OCI-LY7 (cell line): Measurements from ENCODE around the gene DVL1.

Source experiments
- EZH2phosphoT487 ChIP-seq: fragments of 200-600 bp; sonication (generic); IDR thresholded peaks from 2 replicates; pipeline ENCODE4 v1.6.1; 2018; ENCODE audit warnings: low read depth, borderline replicate concordance, mild to moderate bottlenecking, mixed run types, antibody characterized with exemption, low read length, moderate library complexity, mixed read lengths
- TF ChIP-seq, protein P1 (sequence below): fragments of 200-600 bp; sonication (generic); conservative IDR thresholded peaks from 2 replicates; pipeline ENCODE4 v1.5.1; 2014; ENCODE audit warnings: mild to moderate bottlenecking, antibody characterized with exemption, low read length, moderate library complexity, mixed read lengths

DNA sequence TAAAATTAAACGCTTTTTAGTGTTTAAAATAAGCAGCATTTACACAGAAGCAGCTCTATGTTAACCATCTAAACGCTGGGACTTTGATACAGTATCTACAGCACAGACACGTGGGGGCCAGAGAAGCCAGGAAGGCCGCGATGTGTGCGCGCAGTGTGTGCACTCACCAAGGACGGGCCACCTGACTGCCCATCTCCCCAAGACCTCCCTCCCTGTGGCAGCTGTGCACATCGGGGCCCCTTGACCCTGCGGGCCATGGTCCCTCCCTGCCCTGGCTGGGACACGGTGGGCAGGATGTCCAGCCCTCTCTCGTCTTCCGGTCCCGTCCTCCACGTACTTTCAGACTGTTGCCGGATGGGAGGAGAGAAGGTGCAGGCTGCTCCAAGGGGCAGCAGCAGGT is 13.9 kb downstream of the DVL1 start:
- TF ChIP-seq, protein P1, sequence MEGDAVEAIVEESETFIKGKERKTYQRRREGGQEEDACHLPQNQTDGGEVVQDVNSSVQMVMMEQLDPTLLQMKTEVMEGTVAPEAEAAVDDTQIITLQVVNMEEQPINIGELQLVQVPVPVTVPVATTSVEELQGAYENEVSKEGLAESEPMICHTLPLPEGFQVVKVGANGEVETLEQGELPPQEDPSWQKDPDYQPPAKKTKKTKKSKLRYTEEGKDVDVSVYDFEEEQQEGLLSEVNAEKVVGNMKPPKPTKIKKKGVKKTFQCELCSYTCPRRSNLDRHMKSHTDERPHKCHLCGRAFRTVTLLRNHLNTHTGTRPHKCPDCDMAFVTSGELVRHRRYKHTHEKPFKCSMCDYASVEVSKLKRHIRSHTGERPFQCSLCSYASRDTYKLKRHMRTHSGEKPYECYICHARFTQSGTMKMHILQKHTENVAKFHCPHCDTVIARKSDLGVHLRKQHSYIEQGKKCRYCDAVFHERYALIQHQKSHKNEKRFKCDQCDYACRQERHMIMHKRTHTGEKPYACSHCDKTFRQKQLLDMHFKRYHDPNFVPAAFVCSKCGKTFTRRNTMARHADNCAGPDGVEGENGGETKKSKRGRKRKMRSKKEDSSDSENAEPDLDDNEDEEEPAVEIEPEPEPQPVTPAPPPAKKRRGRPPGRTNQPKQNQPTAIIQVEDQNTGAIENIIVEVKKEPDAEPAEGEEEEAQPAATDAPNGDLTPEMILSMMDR = no peak
- TF ChIP-seq EZH2phosphoT487 = no peak
